GM06990 (cell line): ENCODE data around the gene TOP2B.

Experiments
- DNase-seq: peaks from one replicate; pipeline ENCODE4 v3.0.0-alpha.2; 2011; ENCODE audit not compliant: insufficient read length; ENCODE audit errors: extremely low read depth
- H3K27me3 ChIP-seq: replicated peaks from 2 replicates; pipeline ENCODE4 v1.6.0; 2011; ENCODE audit warnings: low read length; ENCODE audit not compliant: control insufficient read depth, insufficient read depth
- H3K36me3 ChIP-seq: 2 replicates; pipeline ENCODE4 v1.5.1; 2011; ENCODE audit warnings: low read length; ENCODE audit not compliant: control insufficient read depth, insufficient read depth
- H3K4me3 ChIP-seq: replicated peaks from 2 replicates; pipeline ENCODE4 v1.5.1; 2011; ENCODE audit warnings: low read depth, mild to moderate bottlenecking, control low read depth, low read length
- CTCF ChIP-seq: IDR thresholded peaks from 2 replicates; pipeline ENCODE4 v1.5.1; 2011; ENCODE audit warnings: low read length, control low read depth, mild to moderate bottlenecking, inconsistent platforms; ENCODE audit not compliant: insufficient read depth, poor library complexity, severe bottlenecking

TOP2B gene

GRCh38 chr3:25588441-25589103, 76.1 kb downstream of the TOP2B start:
- Histone ChIP-seq H3K36me3 (no peaks in the 10 kb centered on the region), H3K4me3 (no peak overlapping the region), H3K27me3 (no peaks in the 10 kb centered on the region; the same call in 1 of the 2 replicates)
- TF ChIP-seq CTCF, result no peak
- no peak for DNase-seq

DNA sequence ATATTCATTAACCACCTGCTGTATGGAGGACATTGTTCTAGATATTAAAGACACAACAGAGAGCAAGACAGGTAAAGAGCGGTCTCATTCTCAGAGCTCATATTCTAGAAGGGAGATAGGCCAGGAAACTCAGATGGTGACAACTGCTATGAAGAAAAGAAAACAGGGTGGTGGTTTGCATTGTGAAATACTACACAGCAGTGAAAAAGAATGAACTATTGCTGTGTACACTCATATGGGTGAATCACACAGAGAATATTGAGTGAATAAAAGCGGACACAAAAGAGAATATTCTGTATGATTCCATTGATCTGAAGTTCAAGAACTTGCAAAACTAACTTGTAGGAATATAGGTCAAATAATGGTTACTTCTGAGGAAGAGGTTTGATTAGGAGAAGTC, 76.7 kb downstream of the TOP2B start:
- TF ChIP-seq CTCF, result no peak
- Histone ChIP-seq H3K4me3 (no peak overlapping the region), H3K36me3 (no peaks in the 10 kb centered on the region), H3K27me3 (no peaks in the 10 kb centered on the region; the same call in 1 of the 2 replicates)
- no peak for DNase-seq

GRCh38 chr3:25587526-25587925, 77.2 kb downstream of the TOP2B start:
- H3K36me3 ChIP-seq, result no peaks in the 10 kb centered on the region
- no peak overlapping the region for H3K4me3 ChIP-seq
- no peaks in the 10 kb centered on the region; the same call in 1 of the 2 replicates for H3K27me3 ChIP-seq
- no peak for DNase-seq
- TF ChIP-seq CTCF, result no peak

DNA sequence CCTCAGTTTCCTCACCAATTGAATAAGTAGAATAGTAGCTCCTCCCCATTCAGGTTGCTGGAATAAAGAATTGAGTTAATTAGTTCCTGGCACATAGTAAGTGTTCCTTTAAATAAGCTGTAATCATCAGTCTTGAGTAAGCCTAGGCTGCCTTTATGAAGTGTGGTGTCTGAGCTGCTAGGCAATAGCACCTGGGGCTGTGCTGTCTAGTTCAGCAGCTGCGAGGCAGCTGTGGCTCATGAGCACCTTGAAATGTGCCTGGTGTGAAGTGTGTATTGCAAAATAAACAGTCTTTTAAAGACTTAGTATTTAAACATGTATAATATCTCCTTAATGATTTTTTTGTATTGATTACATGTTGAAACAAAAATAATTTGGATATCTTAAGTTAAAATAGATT, 77.6 kb downstream of the TOP2B start:
- H3K27me3 ChIP-seq, result no peaks in the 10 kb centered on the region; the same call in 1 of the 2 replicates
- no peak overlapping the region for H3K4me3 ChIP-seq
- TF ChIP-seq CTCF, result no peak
- H3K36me3 ChIP-seq, result no peaks in the 10 kb centered on the region
- no peak for DNase-seq

- Histone ChIP-seq H3K36me3 (no peaks in the 10 kb centered on the region), H3K27me3 (no peaks in the 10 kb centered on the region; the same call in 1 of the 2 replicates), H3K4me3 (no peak overlapping the region)
- no peak for TF ChIP-seq CTCF
- DNase-seq, result no peak
Measured at GRCh38 chr3:25586553-25586952, 78.2 kb downstream of the TOP2B start.

DNA sequence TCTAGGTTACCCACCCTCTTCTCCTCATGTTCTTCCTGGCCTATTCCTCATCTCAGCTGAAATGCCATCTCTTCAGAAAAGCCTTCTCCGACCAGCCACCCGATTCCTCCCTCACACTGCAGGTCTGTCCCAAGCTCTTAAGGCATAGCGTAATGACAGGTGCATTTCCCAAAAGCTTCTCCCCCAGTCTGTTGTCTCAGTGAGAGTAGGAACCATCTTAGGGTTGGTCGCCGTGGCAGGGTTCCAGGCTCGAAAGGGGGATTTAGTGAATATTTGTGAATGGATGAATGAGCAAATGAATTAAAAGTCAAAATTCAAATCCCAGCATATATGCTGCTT, 78.6 kb downstream of the TOP2B start:
- TF ChIP-seq CTCF, result no peak
- Histone ChIP-seq H3K4me3 (no peak overlapping the region), H3K36me3 (no peaks in the 10 kb centered on the region), H3K27me3 (no peaks in the 10 kb centered on the region; the same call in 1 of the 2 replicates)
- no peak for DNase-seq
